Measurements from ENCODE around the gene ENTPD1. TPM values are rescaled to one million over a fixed set of nuclear protein-coding genes. Genes with fewer than 3 reads are reported as not detected.
"Not testable (repeated sequence)": the region's sequence is repeated elsewhere in the genome, so short reads cannot be mapped to it uniquely, and the experiment has no call there.

The ENTPD1 gene
- total RNA-seq, 2 experiments from 2014 or later, result 0.26 to 0.35 TPM

DNA sequence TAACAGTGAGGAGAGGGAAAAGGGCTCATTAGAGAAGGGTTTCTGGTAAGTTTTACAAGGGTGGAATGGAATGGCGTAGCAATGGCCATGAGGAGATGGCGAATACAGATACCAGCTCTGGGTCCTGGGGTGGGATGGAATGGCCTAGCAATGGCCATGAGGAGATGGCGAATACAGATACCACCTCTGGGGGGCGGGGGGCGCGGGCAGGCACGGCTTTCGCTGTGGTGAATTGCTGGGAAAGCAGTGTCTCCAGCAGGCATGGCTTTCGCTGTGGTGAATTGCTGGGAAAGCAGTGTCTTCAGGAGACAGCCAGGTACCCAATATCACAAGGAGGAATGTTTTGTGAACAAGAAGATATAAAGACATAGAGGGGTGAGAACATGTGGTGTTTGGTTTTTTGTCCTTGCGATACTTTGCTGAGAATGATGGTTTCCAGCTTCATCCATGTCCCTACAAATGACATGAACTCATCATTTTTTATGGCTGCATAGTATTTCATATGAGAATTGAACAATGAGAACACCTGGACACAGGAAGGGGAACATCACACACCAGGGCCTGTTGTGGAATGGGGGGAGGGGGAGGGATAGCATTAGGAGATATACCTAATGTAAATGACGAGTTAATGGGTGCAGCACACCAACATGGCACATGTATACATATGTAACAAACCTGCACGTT, 150.1 kb downstream of the ENTPD1 start:
- not testable (repeated sequence) for H3K27me3 Mint-ChIP-seq (ENCODE audit: low read depth); H3K36me3 Mint-ChIP-seq (ENCODE audit: low read depth); DNase-seq; H3K27ac Mint-ChIP-seq; H3K9me3 Mint-ChIP-seq
- Mint-ChIP-seq H3K4me3 (peak overlapping the region; percentile 33), H3K4me1 (ENCODE audit: low read depth) (peaks cover 14% of the 10 kb centered on the region)
- CTCF ChIA-PET, result interaction anchor here (0.6 to 1.7 kb wide), 2 partner anchors 63 to 361 kb away, joined by 3 to 4 read pairs; no protein-coding TSS in a partner anchor
- intact Hi-C loops (cut with micrococcal nuclease), result loop anchor here (2.0 to 10.0 kb wide), 5 partner anchors 41 to 679 kb away; partner anchors contain the start of gene TM9SF3

DNA sequence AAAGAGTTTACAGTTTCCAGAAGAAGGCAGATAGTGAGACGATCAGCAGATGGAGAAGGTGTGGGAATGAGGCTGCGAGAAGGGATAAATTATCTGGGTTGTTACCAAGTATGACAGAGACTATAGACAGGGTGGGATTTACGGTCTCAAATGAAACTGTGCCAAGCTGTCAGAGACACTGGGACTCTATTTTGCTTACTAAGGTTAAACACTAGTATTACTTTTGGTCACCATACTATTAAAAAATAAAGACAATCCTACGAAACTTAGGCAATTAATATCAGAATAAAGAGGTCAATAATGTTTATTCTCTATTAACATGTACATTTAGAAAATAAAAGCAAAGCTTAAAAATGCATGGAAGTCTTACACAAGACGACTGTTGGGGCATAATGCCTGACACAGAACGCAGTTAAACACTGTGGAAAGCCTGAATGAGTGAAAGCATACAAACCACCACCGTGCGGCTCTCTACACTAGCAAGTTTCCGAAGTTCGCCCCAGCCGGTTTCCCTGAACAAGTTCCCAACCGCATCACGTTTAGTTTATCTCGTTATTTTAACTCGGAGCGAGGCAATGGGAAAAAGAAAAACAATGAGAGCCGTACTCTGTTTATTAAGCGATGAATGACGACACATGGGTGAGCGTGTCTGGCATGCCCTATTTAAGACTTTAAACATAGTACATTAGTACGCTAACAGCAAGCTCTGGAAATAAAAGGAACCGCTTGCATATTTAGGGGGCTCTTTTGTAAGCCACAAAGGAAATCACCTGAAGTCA, 150.9 kb downstream of the ENTPD1 start:
- Mint-ChIP-seq H3K4me1 (ENCODE audit: low read depth) (peaks cover 14% of the 10 kb centered on the region), H3K9me3 (no peaks in the 10 kb centered on the region), H3K4me3 (peak overlapping the region; percentile 90), H3K27me3 (ENCODE audit: low read depth) (no peaks in the 10 kb centered on the region), H3K27ac (peak overlapping the region; percentile 66), H3K36me3 (ENCODE audit: low read depth) (peaks cover 2% of the 10 kb centered on the region)
- CTCF ChIA-PET, result interaction anchor here (0.6 to 1.7 kb wide), 4 partner anchors 15 to 360 kb away, joined by 3 to 4 read pairs (median 3); no protein-coding TSS in a partner anchor
- DNase-seq, result peak; percentile 71
- intact Hi-C loops (cut with micrococcal nuclease), result loop anchor here (1.0 to 10.0 kb wide), 9 partner anchors 42 to 678 kb away; partner anchors contain the start of genes CCNJ, TM9SF3 and ZNF518A

DNA sequence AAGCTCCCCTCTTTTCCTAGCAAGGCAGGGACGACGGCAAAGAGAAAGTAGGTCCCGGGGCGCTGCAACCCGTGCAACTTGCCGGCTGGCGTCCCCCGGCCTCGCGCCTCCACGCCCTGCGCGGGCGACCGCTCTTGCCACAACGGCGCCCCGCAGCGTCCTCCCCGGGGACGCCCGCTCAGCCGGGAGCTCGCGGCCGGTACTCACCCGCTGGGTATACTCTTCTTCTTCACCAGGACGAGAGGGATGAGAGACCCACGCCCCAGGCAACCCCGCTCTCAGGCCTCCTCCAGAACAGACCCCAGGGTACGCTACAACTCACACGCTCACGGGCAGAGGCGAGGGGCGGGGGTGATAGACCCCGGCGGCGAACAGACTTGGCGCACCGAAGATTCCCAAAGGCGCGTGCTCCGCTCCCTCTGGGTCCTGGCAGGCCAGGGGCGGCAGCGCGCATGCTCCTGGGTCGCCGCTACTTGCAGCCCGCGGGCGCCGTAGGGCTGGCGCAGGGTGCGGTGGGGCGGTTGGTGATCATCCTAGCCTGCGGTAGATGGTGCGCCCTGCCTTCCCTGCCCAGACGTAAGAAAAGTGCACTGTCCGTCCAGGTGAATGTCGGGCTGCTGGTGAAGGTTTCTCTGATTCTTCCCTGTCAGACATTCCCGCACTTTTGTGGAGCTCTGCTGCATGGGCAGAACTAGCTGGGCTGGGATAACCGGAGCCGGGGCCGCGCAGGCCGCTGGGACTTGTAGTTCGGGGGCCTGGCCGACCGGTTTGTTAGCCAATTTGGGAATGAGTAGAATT, 151.7 kb downstream of the ENTPD1 start, which contains the start of gene CC2D2B:
CC2D2B (plus strand) TSS at position 520 of the 798 bp plus-strand sequence. CDS start 3,349 bp downstream, outside the sequence.
- H3K4me3 Mint-ChIP-seq, result peak within 1 kb of the TSS; percentile 90
- peak within 1 kb of the TSS; percentile 89 for H3K27ac Mint-ChIP-seq
- no peaks in the 10 kb centered on the region for H3K9me3 Mint-ChIP-seq
- DNase-seq, result peak; percentile 73
- CTCF ChIA-PET, result interaction anchor here (0.5 to 1.7 kb wide), 4 partner anchors 16 to 205 kb away, joined by 3 to 4 read pairs (median 3); no protein-coding TSS in a partner anchor
- no peaks in the 10 kb centered on the region for H3K27me3 Mint-ChIP-seq (ENCODE audit: low read depth)
- H3K4me1 Mint-ChIP-seq (ENCODE audit: low read depth), result peaks cover 14% of the 10 kb centered on the region
- peaks cover 2% of the 10 kb centered on the region for H3K36me3 Mint-ChIP-seq (ENCODE audit: low read depth)
- intact Hi-C loops (cut with micrococcal nuclease), result loop anchor here (1.0 to 10.0 kb wide), 10 partner anchors 43 to 677 kb away; partner anchors contain the start of genes CCNJ, TM9SF3 and ZNF518A

DNA sequence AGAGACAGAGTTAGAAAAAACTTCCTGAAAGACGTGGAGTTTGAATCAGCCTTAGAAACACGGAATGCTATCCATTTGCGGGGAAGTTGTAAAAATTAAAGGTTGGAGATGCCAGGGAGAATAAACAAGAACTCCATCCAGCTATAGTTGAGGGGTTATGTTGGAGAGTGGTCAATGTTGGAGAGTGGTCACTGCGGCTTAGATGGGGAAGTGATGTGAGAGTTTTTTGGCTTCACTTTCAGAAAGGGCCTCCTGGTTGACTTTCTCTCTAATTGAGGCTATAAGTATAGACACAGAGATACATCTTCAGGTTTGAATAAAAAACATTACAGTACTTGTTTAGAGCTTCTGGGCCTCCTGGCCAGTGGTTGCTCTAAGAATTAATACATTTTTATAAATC, 152.5 kb downstream of the ENTPD1 start:
- Mint-ChIP-seq H3K27me3 (ENCODE audit: low read depth) (no peaks in the 10 kb centered on the region), H3K4me1 (ENCODE audit: low read depth) (peaks cover 14% of the 10 kb centered on the region), H3K36me3 (ENCODE audit: low read depth) (peaks cover 2% of the 10 kb centered on the region), H3K9me3 (no peaks in the 10 kb centered on the region), H3K4me3 (peak overlapping the region; percentile 90), H3K27ac (no peak overlapping the region)
- DNase-seq, result no peak
- intact Hi-C loops (cut with micrococcal nuclease), result loop anchor here (2.0 to 10.0 kb wide), 3 partner anchors 106 to 676 kb away; partner anchors contain the start of gene TM9SF3
- CTCF ChIA-PET, result interaction anchor here (1.2 kb wide), 1 partner anchor 321 kb away, joined by 3 read pairs; no protein-coding TSS in a partner anchor

DNA sequence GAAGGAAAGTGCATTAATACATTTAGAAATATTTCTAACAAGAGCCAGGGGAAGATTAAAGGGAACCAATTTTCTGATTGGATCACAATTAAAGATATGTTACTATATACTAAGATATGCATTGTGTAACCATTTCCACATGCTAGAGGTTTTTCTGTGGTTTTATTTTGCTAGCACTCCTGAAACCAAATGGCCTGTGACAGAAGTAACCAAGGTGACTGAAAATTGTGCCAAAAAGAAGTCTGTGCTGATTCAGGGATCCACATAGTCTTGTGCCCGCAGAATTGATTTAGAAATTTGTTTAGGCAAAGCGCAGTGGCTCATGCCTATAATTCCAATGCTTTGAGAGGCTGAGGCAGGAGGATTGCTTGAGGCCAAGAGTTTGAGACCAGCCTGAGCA, 153.6 kb downstream of the ENTPD1 start:
- peaks cover 14% of the 10 kb centered on the region for H3K4me1 Mint-ChIP-seq (ENCODE audit: low read depth)
- H3K4me3 Mint-ChIP-seq, result no peak overlapping the region
- intact Hi-C loops (cut with micrococcal nuclease), result loop anchor here (2.0 to 10.0 kb wide), 3 partner anchors 105 to 675 kb away; partner anchors contain the start of gene TM9SF3
- no peaks in the 10 kb centered on the region for H3K27me3 Mint-ChIP-seq (ENCODE audit: low read depth)
- H3K27ac Mint-ChIP-seq, result no peak overlapping the region
- peaks cover 2% of the 10 kb centered on the region for H3K36me3 Mint-ChIP-seq (ENCODE audit: low read depth)
- CTCF ChIA-PET, result interaction anchor here (1.2 kb wide), 1 partner anchor 320 kb away, joined by 3 read pairs; no protein-coding TSS in a partner anchor
- no peaks in the 10 kb centered on the region for H3K9me3 Mint-ChIP-seq
- DNase-seq, result no peak

DNA sequence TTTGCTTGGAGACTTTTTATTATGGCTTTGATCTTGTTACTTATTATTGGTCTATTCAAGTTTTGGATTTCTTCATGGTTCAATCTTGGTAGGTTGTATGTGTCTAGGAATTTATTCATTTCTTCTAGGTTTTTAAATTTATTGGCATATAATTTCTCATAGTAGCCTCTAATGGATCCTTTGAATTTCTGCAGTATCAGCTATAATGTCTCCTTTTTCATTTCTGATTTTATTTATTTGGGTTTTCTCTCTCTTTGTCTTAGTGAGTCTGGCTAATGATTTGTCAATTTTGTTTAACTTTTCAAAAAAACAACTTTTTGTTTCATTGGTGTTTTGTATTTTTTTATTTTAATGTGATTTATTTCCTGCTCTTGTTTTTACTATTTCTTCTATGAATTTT, 160.1 kb downstream of the ENTPD1 start:
- DNase-seq; H3K4me1 Mint-ChIP-seq (ENCODE audit: low read depth); intact Hi-C loops (cut with micrococcal nuclease); H3K4me3 Mint-ChIP-seq; CTCF ChIA-PET; H3K9me3 Mint-ChIP-seq; H3K36me3 Mint-ChIP-seq (ENCODE audit: low read depth); H3K27ac Mint-ChIP-seq; H3K27me3 Mint-ChIP-seq (ENCODE audit: low read depth): not testable (repeated sequence)

Other genes starting within 250 kb of the ENTPD1 start
- gene SORBS1, start 194.8 kb upstream of the ENTPD1 start, total RNA-seq, result under 1 TPM; 0.77 to 0.93 TPM
- gene ALDH18A1, start 99.5 kb upstream of the ENTPD1 start, total RNA-seq, result 10 to 100 TPM; 82.1 to 91.7 TPM
- 10 to 100 TPM; 17.6 to 19.2 TPM for gene TCTN3, start 62.2 kb upstream of the ENTPD1 start, total RNA-seq
- gene CC2D2B, start 151.8 kb downstream of the ENTPD1 start, total RNA-seq, result not detected

Measured in activated naive CD4-positive, alpha-beta T cell treated with anti-CD3 and anti-CD28 coated beads for 36 hours (primary cell).